B cell (primary cell): ENCODE measurements around the gene MORN1. TPM values are rescaled to one million over a fixed set of nuclear protein-coding genes. Genes with fewer than 3 reads are reported as not detected.

Experiments used
- ATAC-seq: fragments of 200-7000 bp; cut with Tn5 transposase; one replicate; pipeline ENCODE4 v1.10.0; 2021; ENCODE audit warnings: low read depth, mild to moderate bottlenecking, moderate number of reproducible peaks, moderate library complexity
- CTCF ChIA-PET: fragments of 350-600 bp; sonication (Branson Sonifier 250); formaldehyde crosslinking; loops from one replicate; lab custom pipeline; 2021; ENCODE audit warnings: antibody characterized with exemption, inconsistent platforms; lab: Charles Lee
- POLR2A ChIA-PET: fragments of 350-600 bp; sonication (Branson Sonifier 250); formaldehyde crosslinking; loops from one replicate; lab custom pipeline; 2021; ENCODE audit warnings: antibody characterized with exemption; lab: Charles Lee
- DNase-seq: peaks from one replicate; pipeline ENCODE4 v3.0.0; 2013
- H2AFZ ChIP-seq: 2 replicates; pipeline ENCODE4 v1.6.1; 2012; ENCODE audit warnings: mild to moderate bottlenecking, low read depth, low read length; ENCODE audit not compliant: insufficient read depth, poor library complexity, severe bottlenecking
- H3K27ac ChIP-seq, 2 donors: 1 replicate in 1 of 2; 2 replicates in 1 of 2; pipeline ENCODE4 v1.5.1; 2012 to 2013; ENCODE audit warnings: low read length in 2 of 2, mild to moderate bottlenecking in 2 of 2, moderate library complexity in 1 of 2
- H3K27me3 ChIP-seq, 4 experiments: fragments of 200-600 bp in 1 of 4; sonication (generic) in 1 of 4; replicated peaks in 1 of 4; 1 replicate in 2 of 4; 2 replicates in 2 of 4; pipeline versions ENCODE4 v1.6.1 to v1.7.0; 2013 to 2016; ENCODE audit warnings: low read length in 3 of 4, mild to moderate bottlenecking in 2 of 4, mixed read lengths in 1 of 4, moderate library complexity in 1 of 4; ENCODE audit not compliant: insufficient read depth in 4 of 4, control insufficient read depth in 3 of 4; ENCODE audit errors: control extremely low read depth in 1 of 4
- H3K36me3 ChIP-seq, 2 experiments: replicated peaks in 1 of 2; 1 replicate in 1 of 2; 2 replicates in 1 of 2; pipeline versions ENCODE4 v1.6.1 to v1.7.1; 2013; ENCODE audit warnings: low read length in 1 of 2; ENCODE audit not compliant: insufficient read depth in 2 of 2, control insufficient read depth in 1 of 2; ENCODE audit errors: control extremely low read depth in 1 of 2, extremely low read depth in 1 of 2
- H3K4me1 ChIP-seq, 2 donors: fragments of 200-600 bp in 1 of 2; sonication (generic) in 1 of 2; 1 replicate in 1 of 2; 2 replicates in 1 of 2; pipeline versions ENCODE4 v1.5.1 to v1.6.1; 2013 to 2017; ENCODE audit warnings: low read length in 2 of 2; ENCODE audit not compliant: control insufficient read depth in 2 of 2, insufficient read depth in 2 of 2
- H3K4me2 ChIP-seq: replicated peaks from 2 replicates; pipeline ENCODE3; 2012; ENCODE audit warnings: mild to moderate bottlenecking, low read depth, low read length; ENCODE audit not compliant: poor library complexity, severe bottlenecking
- H3K4me3 ChIP-seq, 5 experiments: fragments of 200-600 bp in 1 of 5; sonication (generic) in 1 of 5; 1 replicate in 3 of 5; 2 replicates in 2 of 5; pipeline versions ENCODE4 v1.5.1 to v1.7.0; 2011 to 2016; ENCODE audit warnings: low read length in 4 of 5, mild to moderate bottlenecking in 4 of 5, low read depth in 2 of 5, control low read depth in 1 of 5, moderate library complexity in 1 of 5; ENCODE audit not compliant: insufficient read depth in 1 of 5; ENCODE audit errors: control extremely low read depth in 1 of 5, extremely low read depth in 1 of 5
- H3K79me2 ChIP-seq: fragments of 200-600 bp; sonication (generic); one replicate; pipeline ENCODE4 v1.6.0; 2016; ENCODE audit warnings: low read length; ENCODE audit not compliant: control insufficient read depth, insufficient read depth
- H3K9ac ChIP-seq: fragments of 200-600 bp; sonication (generic); 2 replicates; pipeline ENCODE4 v1.6.1; 2017; ENCODE audit warnings: mild to moderate bottlenecking, low read length, moderate library complexity
- H3K9me3 ChIP-seq, 3 donors: one replicate each; pipeline versions ENCODE4 v1.6.1 to v1.7.1; 2013; ENCODE audit warnings: low read length in 2 of 3; ENCODE audit not compliant: control insufficient read depth in 2 of 3, insufficient read depth in 1 of 3; ENCODE audit errors: control extremely low read depth in 1 of 3
- H4K20me1 ChIP-seq: 2 replicates; pipeline ENCODE4 v1.6.0; 2012; ENCODE audit warnings: mild to moderate bottlenecking, low read length; ENCODE audit not compliant: insufficient read depth, control insufficient read depth, poor library complexity, severe bottlenecking
- H3K27ac Mint-ChIP-seq: one replicate; pipeline ENCODE4 v1.8.0; 2021; ENCODE audit warnings: mixed read lengths
- H3K27me3 Mint-ChIP-seq: one replicate; pipeline ENCODE4 v1.8.0; 2021; ENCODE audit warnings: mixed read lengths
- H3K4me1 Mint-ChIP-seq: one replicate; pipeline ENCODE4 v1.8.0; 2021; ENCODE audit warnings: mixed read lengths
- H3K4me3 Mint-ChIP-seq: one replicate; pipeline ENCODE4 v1.8.0; 2021; ENCODE audit warnings: mixed read lengths
- H3K9me3 Mint-ChIP-seq: one replicate; pipeline ENCODE4 v1.8.0; 2022; ENCODE audit warnings: mixed read lengths; ENCODE audit not compliant: insufficient read depth
- EZH2 ChIP-seq: IDR thresholded peaks from 2 replicates; pipeline ENCODE4 v1.6.1; 2012; ENCODE audit warnings: borderline replicate concordance, low read depth, mild to moderate bottlenecking, moderate library complexity, low read length; ENCODE audit not compliant: insufficient read depth, poor library complexity, severe bottlenecking
- WGBS: methylation state at CpG from one replicate; pipeline ENCODE4 v1.1.5; 2013; ENCODE audit warnings: missing lambda C conversion rate; ENCODE audit not compliant: insufficient coverage; 5-methylcytosine and 5-hydroxymethylcytosine counted together
- intact Hi-C: fragments of 100-400 bp; cut with micrococcal nuclease; formaldehyde crosslinking; loops from one replicate; pipeline ENCODE4 v1.10.0; 2022
- polyA plus RNA-seq: library from polyadenylated mRNA; depleted of rRNA; stranded (reverse); fragments of >200 nt; gene quantifications from 2 replicates; pipeline ENCODE4 v1.2.3, GENCODE V29; 2012
- total RNA-seq, 2 donors: library from RNA; stranded (reverse); fragments of 120-200 nt in 1 of 2; gene quantifications; 1 replicate in 1 of 2; 2 replicates in 1 of 2; pipeline versions ENCODE4 v1.2.3 to v1.2.4, GENCODE V29; 2013 to 2022
- TF ChIP-seq, protein P1 (sequence below): fragments of 200-600 bp; IDR thresholded peaks from one replicate; pipeline ENCODE4 v1.8.0; 2022; ENCODE audit warnings: antibody characterized with exemption, mild to moderate bottlenecking

MORN1 gene
- total and polyA plus RNA-seq, 2 donors (not counting 1 experiment from before 2014, with no cell fraction given), result 10.2 to 32.6 TPM

DNA sequence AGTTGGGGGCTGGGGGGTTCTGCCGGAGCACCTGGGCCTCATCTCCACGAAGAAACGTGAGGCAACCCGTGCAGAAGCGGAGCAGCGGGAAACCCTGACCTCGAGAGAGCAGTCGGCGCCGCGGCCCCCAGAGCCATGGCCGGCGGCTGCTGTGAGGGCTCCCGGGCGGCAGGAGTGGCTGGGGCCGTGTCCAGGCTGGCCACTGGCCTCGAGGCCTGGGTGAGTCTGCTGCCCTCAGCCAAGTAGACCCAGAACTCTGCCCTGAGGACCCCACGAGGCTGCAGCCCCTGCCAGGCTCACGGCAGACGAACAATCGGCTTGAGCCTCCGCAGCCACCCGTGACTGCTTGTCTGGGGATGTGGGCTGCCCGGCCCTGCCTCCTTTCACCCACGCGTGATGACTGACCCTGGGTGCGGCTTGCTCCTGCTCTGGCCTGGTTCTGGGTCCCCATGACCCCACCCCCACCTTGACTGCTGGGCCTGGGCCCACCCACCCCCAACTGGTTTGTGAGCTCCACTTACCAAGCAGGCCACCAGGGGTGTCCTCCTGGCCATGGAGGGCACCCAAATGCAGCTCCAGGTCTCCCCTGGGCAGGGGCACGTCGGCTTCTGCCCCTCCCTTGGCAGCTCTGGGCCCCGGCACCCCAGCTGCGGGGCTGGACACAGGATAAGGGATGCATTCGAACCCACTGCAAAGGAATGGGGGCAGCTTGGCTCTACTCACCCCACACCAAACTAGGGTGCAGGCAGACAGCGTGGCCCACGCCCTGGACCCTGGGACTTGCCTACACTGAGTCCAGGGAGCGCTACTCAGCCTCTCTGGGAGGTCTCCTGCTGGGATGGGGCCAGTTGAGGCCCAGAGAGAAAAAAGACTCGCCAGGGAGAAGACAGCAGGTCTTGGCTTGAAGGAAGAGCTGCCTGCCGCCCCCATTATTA lies 34.2 kb downstream of the MORN1 start:
- H3K4me1 Mint-ChIP-seq, result no peaks in the 10 kb centered on the region
- POLR2A ChIA-PET, result no interaction called here
- H2AFZ ChIP-seq, result no peak overlapping the region
- H3K9ac ChIP-seq, result no peak overlapping the region
- no peaks in the 10 kb centered on the region for H3K79me2 ChIP-seq
- H4K20me1 ChIP-seq, result no peaks in the 10 kb centered on the region
- intact Hi-C loops, result no loop called here
- H3K9me3 ChIP-seq, result peaks cover 0 to 2% (median 0%) of the 10 kb centered on the region in 3 donors
- ATAC-seq (no peak), DNase-seq (no peak)
- no peaks in the 10 kb centered on the region for H3K9me3 Mint-ChIP-seq
- no peak overlapping the region for H3K4me3 Mint-ChIP-seq
- TF ChIP-seq, protein P1, sequence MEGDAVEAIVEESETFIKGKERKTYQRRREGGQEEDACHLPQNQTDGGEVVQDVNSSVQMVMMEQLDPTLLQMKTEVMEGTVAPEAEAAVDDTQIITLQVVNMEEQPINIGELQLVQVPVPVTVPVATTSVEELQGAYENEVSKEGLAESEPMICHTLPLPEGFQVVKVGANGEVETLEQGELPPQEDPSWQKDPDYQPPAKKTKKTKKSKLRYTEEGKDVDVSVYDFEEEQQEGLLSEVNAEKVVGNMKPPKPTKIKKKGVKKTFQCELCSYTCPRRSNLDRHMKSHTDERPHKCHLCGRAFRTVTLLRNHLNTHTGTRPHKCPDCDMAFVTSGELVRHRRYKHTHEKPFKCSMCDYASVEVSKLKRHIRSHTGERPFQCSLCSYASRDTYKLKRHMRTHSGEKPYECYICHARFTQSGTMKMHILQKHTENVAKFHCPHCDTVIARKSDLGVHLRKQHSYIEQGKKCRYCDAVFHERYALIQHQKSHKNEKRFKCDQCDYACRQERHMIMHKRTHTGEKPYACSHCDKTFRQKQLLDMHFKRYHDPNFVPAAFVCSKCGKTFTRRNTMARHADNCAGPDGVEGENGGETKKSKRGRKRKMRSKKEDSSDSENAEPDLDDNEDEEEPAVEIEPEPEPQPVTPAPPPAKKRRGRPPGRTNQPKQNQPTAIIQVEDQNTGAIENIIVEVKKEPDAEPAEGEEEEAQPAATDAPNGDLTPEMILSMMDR, result no peak
- no peak for TF ChIP-seq EZH2
- H3K27me3 ChIP-seq, result no peaks in the 10 kb centered on the region
- no peaks in the 10 kb centered on the region for H3K27me3 Mint-ChIP-seq
- no peaks in the 10 kb centered on the region for H3K4me1 ChIP-seq
- 92% methylated on average over 35 of the region's 37 CpGs for WGBS
- H3K27ac Mint-ChIP-seq, result no peak overlapping the region
- CTCF ChIA-PET, result interaction anchor here (1.2 to 1.3 kb wide), 2 partner anchors 46 to 162 kb away, joined by 3 read pairs; partner anchors contain the start of gene FAAP20
- H3K27ac ChIP-seq, result no peak overlapping the region
- no peaks in the 10 kb centered on the region for H3K36me3 ChIP-seq
- no peak overlapping the region for H3K4me2 ChIP-seq
- H3K4me3 ChIP-seq, result no peak overlapping the region

GRCh38 chr1:2356401-2356800 lies 35.0 kb downstream of the MORN1 start:
- Mint-ChIP-seq H3K27ac (no peak overlapping the region), H3K9me3 (no peaks in the 10 kb centered on the region), H3K4me3 (no peak overlapping the region), H3K27me3 (no peaks in the 10 kb centered on the region), H3K4me1 (no peaks in the 10 kb centered on the region)
- Histone ChIP-seq H3K27ac (no peak overlapping the region), H3K9me3 (peaks cover 0 to 2% (median 0%) of the 10 kb centered on the region in 3 donors), H3K79me2 (no peaks in the 10 kb centered on the region), H3K4me1 (no peaks in the 10 kb centered on the region), H3K36me3 (no peaks in the 10 kb centered on the region), H3K27me3 (no peaks in the 10 kb centered on the region), H3K4me3 (no peak overlapping the region), H4K20me1 (no peaks in the 10 kb centered on the region), H3K4me2 (no peak overlapping the region), H2AFZ (no peak overlapping the region), H3K9ac (no peak overlapping the region)
- no peak for DNase-seq
- ChIA-PET CTCF (interaction anchor here (1.2 to 1.3 kb wide), 2 partner anchors 45 to 161 kb away, joined by 3 read pairs; partner anchors contain the start of gene FAAP20), POLR2A (no interaction called here)
- no peak for ATAC-seq
- intact Hi-C loops, result no loop called here
- TF ChIP-seq, protein P1, result no peak
- TF ChIP-seq EZH2, result no peak
- 94% methylated on average over 15 of the region's 15 CpGs for WGBS
